HEK293T (cell line): Measurements from ENCODE around the gene MCL1.

Experiments used
- ARNT ChIP-seq: fragments of 450-650 bp; IDR thresholded peaks from 2 replicates; pipeline ENCODE4 v1.6.1; 2017; ENCODE audit warnings: mild to moderate bottlenecking
- BHLHE40 ChIP-seq: fragments of 450-650 bp; IDR thresholded peaks from 2 replicates; pipeline ENCODE4 v1.6.1; 2016; ENCODE audit warnings: mild to moderate bottlenecking, moderate library complexity, borderline replicate concordance
- ELF4 ChIP-seq: fragments of 450-650 bp; IDR thresholded peaks from 2 replicates; pipeline ENCODE4 v1.6.1; 2017; ENCODE audit warnings: antibody characterized with exemption
- FOXA1 ChIP-seq: fragments of 450-650 bp; IDR thresholded peaks from 2 replicates; pipeline ENCODE4 v1.6.1; 2016; ENCODE audit warnings: mild to moderate bottlenecking
- FOXK2 ChIP-seq: fragments of 450-650 bp; IDR thresholded peaks from 2 replicates; pipeline ENCODE4 v1.6.1; 2016; ENCODE audit warnings: mild to moderate bottlenecking
- FOXM1 ChIP-seq: fragments of 450-650 bp; IDR thresholded peaks from 2 replicates; pipeline ENCODE4 v1.6.1; 2017; ENCODE audit warnings: mild to moderate bottlenecking, borderline replicate concordance
- HDGF ChIP-seq: fragments of 450-650 bp; IDR thresholded peaks from 2 replicates; pipeline ENCODE4 v1.6.1; 2017; ENCODE audit warnings: antibody characterized with exemption, borderline replicate concordance
- L3MBTL2 ChIP-seq: fragments of 450-650 bp; conservative IDR thresholded peaks from 2 replicates; pipeline ENCODE4 v1.6.1; 2016; ENCODE audit warnings: mild to moderate bottlenecking
- SP1 ChIP-seq: fragments of 450-650 bp; IDR thresholded peaks from 2 replicates; pipeline ENCODE4 v1.6.1; 2017
- SUZ12 ChIP-seq: fragments of 450-650 bp; IDR thresholded peaks from 2 replicates; pipeline ENCODE4 v1.6.1; 2016; ENCODE audit warnings: mild to moderate bottlenecking
- TARDBP ChIP-seq: fragments of 450-650 bp; IDR thresholded peaks from 2 replicates; pipeline ENCODE4 v1.6.1; 2016
- ZNF384 ChIP-seq: fragments of 450-650 bp; IDR thresholded peaks from 2 replicates; pipeline ENCODE4 v1.6.1; 2016

GRCh38 chr1:150606463-150607142 is 27.2 kb upstream of the MCL1 start:
- no peak for TF ChIP-seq TARDBP
- no peak for TF ChIP-seq ZNF384
- TF ChIP-seq BHLHE40: no peak
- TF ChIP-seq HDGF: no peak
- TF ChIP-seq FOXM1: no peak
- TF ChIP-seq ELF4: no peak
- TF ChIP-seq SUZ12: no peak
- no peak for TF ChIP-seq SP1
- TF ChIP-seq FOXK2: no peak
- no peak for TF ChIP-seq FOXA1
- TF ChIP-seq ARNT: no peak
- no peak for TF ChIP-seq L3MBTL2
